ENCODE measurements around the gene ODAD4. TPM values are rescaled to one million over a fixed set of nuclear protein-coding genes. Genes with fewer than 3 reads are reported as not detected.

Gene ODAD4
- total RNA-seq, 4 donors from 2014 or later, result 0.32 to 0.55 TPM; not detected in 2

DNA sequence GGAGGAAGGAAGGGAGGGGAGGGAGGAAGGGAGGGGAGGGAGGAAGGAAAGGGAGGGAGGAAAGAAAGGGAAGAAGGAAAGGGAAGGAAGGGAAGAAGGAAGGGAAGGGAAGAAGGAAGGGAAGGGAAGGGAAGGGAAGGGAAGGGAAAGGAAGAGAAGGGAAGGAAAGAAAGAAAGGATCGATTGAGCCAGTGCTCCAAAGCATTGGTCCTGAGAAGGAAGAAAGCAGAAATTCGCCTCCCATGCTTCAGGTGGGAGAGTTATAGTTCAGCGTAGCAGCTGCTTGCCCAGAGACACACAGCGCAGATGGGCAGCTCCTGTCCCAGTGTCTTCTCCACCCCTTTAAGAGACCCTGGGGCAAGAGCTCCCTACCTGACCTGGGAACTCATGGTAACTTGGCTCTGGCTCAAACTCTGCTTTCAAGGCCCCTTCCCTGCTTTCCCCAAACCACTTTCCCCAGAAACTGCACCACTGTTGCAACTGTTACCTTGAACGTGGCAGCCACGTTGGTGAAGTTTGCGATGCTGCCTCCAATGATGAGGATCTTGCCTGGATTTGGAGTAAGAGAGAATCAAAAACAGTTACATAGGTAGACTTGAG, 26.1 kb upstream of the ODAD4 start:
- TF ChIP-seq EP300 (IDR thresholded peaks at IDR 0.05; ENCODE audit: low read depth) (no peak), POLR2AphosphoS5 (IDR thresholded peaks at IDR 0.05) (no peak), POLR2A (IDR thresholded peaks at IDR 0.05) (no peak)
- TF ChIP-seq, protein P1, sequence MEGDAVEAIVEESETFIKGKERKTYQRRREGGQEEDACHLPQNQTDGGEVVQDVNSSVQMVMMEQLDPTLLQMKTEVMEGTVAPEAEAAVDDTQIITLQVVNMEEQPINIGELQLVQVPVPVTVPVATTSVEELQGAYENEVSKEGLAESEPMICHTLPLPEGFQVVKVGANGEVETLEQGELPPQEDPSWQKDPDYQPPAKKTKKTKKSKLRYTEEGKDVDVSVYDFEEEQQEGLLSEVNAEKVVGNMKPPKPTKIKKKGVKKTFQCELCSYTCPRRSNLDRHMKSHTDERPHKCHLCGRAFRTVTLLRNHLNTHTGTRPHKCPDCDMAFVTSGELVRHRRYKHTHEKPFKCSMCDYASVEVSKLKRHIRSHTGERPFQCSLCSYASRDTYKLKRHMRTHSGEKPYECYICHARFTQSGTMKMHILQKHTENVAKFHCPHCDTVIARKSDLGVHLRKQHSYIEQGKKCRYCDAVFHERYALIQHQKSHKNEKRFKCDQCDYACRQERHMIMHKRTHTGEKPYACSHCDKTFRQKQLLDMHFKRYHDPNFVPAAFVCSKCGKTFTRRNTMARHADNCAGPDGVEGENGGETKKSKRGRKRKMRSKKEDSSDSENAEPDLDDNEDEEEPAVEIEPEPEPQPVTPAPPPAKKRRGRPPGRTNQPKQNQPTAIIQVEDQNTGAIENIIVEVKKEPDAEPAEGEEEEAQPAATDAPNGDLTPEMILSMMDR (IDR thresholded peaks at IDR 0.05), result no peak
- 90 to 93% methylated on average over 3 to 7 of the region's 7 CpGs for WGBS, 2 donors (ENCODE audit: low coverage in 1 of 2)

DNA sequence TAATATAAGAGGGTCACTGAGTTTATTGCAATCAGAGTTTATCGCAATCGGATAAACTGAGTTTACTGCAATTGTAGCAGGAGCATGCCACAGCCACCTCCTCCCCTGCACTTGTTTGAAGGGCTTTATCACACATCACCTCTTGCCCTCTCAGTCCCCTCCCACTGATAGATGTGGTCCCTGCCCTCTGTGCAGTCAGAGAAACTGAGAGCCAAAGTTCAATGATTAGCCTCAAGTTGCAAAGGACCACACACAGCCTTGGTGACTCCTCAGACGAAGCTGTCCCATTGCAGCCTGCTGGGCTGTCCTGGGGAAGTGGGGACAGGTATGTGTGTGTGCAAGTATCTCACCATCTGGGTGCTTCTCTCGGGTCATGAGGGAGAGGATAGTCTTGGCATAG, 25.2 kb upstream of the ODAD4 start:
- no peaks in the 10 kb centered on the region for H3K27me3 ChIP-seq
- intact Hi-C loops (cut with DNase I; ENCODE audit: low total_unique reads) (no loop called here), in situ Hi-C loops (cut with MboI; ENCODE audit: low pct_ligation_motif_present in 1 of 4, low pct_unique_long_range_greater_than_20kb in 1 of 4, low sequenced_read_pairs in 3 of 4) (no loop called here)
- no peaks in the 10 kb centered on the region for H3K9me3 ChIP-seq
- no peak for DNase-seq
- H3K4me3 ChIP-seq, result no peak overlapping the region
- no peak overlapping the region for H3K27ac ChIP-seq
- peaks cover 0 to 52% (median 12%) of the 10 kb centered on the region in 4 donors for H3K36me3 ChIP-seq
- 96 to 100% methylated on average over 2 to 4 of the region's 4 CpGs for WGBS, 2 donors (ENCODE audit: low coverage in 1 of 2)
- H3K4me1 ChIP-seq, result no peaks in the 10 kb centered on the region
- no peak for TF ChIP-seq POLR2A (IDR thresholded peaks at IDR 0.05)

More for the DNA sequence above, 26.1 kb upstream of the ODAD4 start:
- intact Hi-C loops (cut with DNase I; ENCODE audit: low total_unique reads), result no loop called here
- Histone ChIP-seq H3K27me3 (no peaks in the 10 kb centered on the region), H3K4me1 (no peaks in the 10 kb centered on the region), H3K9me3 (no peaks in the 10 kb centered on the region), H3K27ac (no peak overlapping the region), H3K4me3 (no peak overlapping the region), H3K36me3 (peaks cover 0 to 47% (median 12%) of the 10 kb centered on the region in 4 donors)
- DNase-seq, result no peak
- in situ Hi-C loops (cut with MboI; ENCODE audit: low pct_ligation_motif_present in 1 of 4, low pct_unique_long_range_greater_than_20kb in 1 of 4, low sequenced_read_pairs in 3 of 4), result no loop called here

DNA sequence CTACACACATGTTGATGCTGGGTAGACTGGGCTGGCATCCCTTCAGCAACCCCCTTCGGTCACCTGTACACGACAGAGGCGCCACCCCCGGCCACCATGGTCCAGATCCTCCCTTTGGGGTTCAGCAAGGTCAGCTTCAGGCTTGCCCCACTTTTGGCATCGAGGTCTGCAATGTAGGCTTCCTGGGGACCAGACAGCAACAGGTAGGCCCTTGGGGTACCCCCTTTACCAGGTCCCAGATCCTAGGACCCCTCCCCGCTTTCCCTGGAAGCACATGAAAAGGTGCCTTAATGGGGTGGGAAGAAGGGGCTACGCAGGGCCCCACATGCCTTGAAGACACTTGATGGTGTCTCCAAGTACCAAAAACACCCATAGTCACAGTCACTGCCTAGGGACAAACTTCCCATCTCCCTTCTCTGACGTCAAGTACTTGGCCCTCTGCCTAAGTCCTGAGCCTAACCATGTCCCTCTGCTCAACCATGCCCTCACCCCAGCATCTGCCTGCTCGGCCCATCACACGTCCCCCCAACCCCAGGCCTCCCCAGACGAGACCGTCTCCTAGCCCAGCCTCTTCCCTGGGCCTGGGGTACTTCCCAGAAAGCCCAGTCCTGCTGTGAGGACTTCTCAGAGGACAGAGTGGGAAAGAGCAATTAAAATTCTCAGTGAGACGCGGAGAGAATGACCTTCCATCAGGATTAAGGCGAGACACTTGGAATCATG, 23.8 kb upstream of the ODAD4 start:
- peaks cover 0 to 53% (median 14%) of the 10 kb centered on the region in 4 donors for H3K36me3 ChIP-seq
- no peak overlapping the region for H3K4me3 ChIP-seq
- no peak for DNase-seq
- WGBS, 2 donors (ENCODE audit: low coverage in 1 of 2), result 77 to 85% methylated on average over 3 to 15 of the region's 15 CpGs
- H3K4me1 ChIP-seq, result no peaks in the 10 kb centered on the region
- intact Hi-C loops (cut with DNase I; ENCODE audit: low total_unique reads) (no loop called here), in situ Hi-C loops (cut with MboI; ENCODE audit: low pct_ligation_motif_present in 1 of 4, low pct_unique_long_range_greater_than_20kb in 1 of 4, low sequenced_read_pairs in 3 of 4) (no loop called here)
- H3K27ac ChIP-seq, result no peak overlapping the region
- no peaks in the 10 kb centered on the region for H3K9me3 ChIP-seq
- H3K27me3 ChIP-seq, result no peaks in the 10 kb centered on the region
- no peak for TF ChIP-seq POLR2A (IDR thresholded peaks at IDR 0.05)
- no peak for TF ChIP-seq EP300 (IDR thresholded peaks at IDR 0.05; ENCODE audit: low read depth)
- TF ChIP-seq, protein P1 (IDR thresholded peaks at IDR 0.05), result no peak

DNA sequence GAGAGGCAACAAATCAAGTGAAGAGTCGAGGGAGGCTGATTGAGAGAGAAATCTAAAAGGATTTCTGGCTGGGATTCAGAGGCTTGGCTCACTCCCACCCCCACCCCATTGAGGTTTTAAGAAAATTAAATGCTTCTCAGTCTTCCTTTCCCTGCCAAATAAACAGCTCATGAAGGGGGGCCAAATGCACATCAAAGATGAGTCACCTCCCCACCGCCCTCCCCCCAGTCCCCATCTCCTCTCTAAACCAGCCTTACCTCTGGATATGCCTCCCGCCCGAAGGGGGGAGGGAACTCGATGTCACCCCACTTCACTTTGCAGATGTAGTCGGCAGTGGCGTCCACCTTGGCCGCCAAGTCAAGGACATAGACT, 23.2 kb upstream of the ODAD4 start:
- intact Hi-C loops (cut with DNase I; ENCODE audit: low total_unique reads), result no loop called here
- no peak overlapping the region for H3K27ac ChIP-seq
- no peaks in the 10 kb centered on the region for H3K4me1 ChIP-seq
- H3K27me3 ChIP-seq, result no peaks in the 10 kb centered on the region
- H3K4me3 ChIP-seq, result no peak overlapping the region
- no peaks in the 10 kb centered on the region for H3K9me3 ChIP-seq
- in situ Hi-C loops (cut with MboI; ENCODE audit: low pct_ligation_motif_present in 1 of 4, low pct_unique_long_range_greater_than_20kb in 1 of 4, low sequenced_read_pairs in 3 of 4), result no loop called here
- TF ChIP-seq, protein P1 (IDR thresholded peaks at IDR 0.05), result no peak
- no peak for TF ChIP-seq POLR2AphosphoS5 (IDR thresholded peaks at IDR 0.05)
- TF ChIP-seq POLR2A (IDR thresholded peaks at IDR 0.05), result no peak
- no peak for TF ChIP-seq EP300 (IDR thresholded peaks at IDR 0.05; ENCODE audit: low read depth)
- WGBS, 2 donors (ENCODE audit: low coverage in 1 of 2), result 63 to 94% methylated on average over 1 to 5 of the region's 8 CpGs
- no peak for DNase-seq
- H3K36me3 ChIP-seq, result peaks cover 0 to 51% (median 16%) of the 10 kb centered on the region in 4 donors
